Stimulated activated CD4-positive, alpha-beta T cell treated with anti-CD3 and anti-CD28 coated beads, Interleukin-12 subunit alpha, Interleukin-12 subunit beta, amount 100 ng/mL, for 48 hours (primary cell): ENCODE data around the gene AREG.

Source experiments
- DNase-seq, 3 donors: peaks; one replicate each; pipeline ENCODE4 v3.0.0-alpha.2; 2020; ENCODE audit warnings: low read depth in 2 of 3, low spot score in 1 of 3

AREG gene

GRCh38 chr4:74431113-74431826 lies 13.7 kb upstream of the AREG start:
- DNase-seq = no peak

GRCh38 chr4:74433043-74433442 lies 11.9 kb upstream of the AREG start:
- no peak for DNase-seq

- no peak for DNase-seq
Observed at GRCh38 chr4:74433541-74434172, 11.3 kb upstream of the AREG start.

- DNase-seq = no peak
Observed at GRCh38 chr4:74435296-74435695, 9.6 kb upstream of the AREG start.

GRCh38 chr4:74437866-74438265 lies 7.1 kb upstream of the AREG start:
- DNase-seq = no peak

- no peak for DNase-seq
Observed at GRCh38 chr4:74438661-74439060, 6.3 kb upstream of the AREG start.

- no peak for DNase-seq
Observed at GRCh38 chr4:74439952-74440351, 5.0 kb upstream of the AREG start.

GRCh38 chr4:74440356-74440755 lies 4.6 kb upstream of the AREG start:
- DNase-seq = no peak

GRCh38 chr4:74441744-74442143 lies 3.2 kb upstream of the AREG start:
- DNase-seq = no peak

GRCh38 chr4:74446193-74446868 lies 1.4 kb downstream of the AREG start:
- DNase-seq = no peak

GRCh38 chr4:74446896-74447295 lies 2.0 kb downstream of the AREG start:
- no peak for DNase-seq

- DNase-seq = no peak
Observed at GRCh38 chr4:74447636-74448233, 2.8 kb downstream of the AREG start.

- DNase-seq = no peak
Observed at GRCh38 chr4:74449571-74450297, 4.8 kb downstream of the AREG start.

- no peak for DNase-seq
Observed at GRCh38 chr4:74450298-74450683, 5.4 kb downstream of the AREG start.

- DNase-seq = no peak
Observed at GRCh38 chr4:74451214-74451661, 6.3 kb downstream of the AREG start.

- DNase-seq = no peak
Observed at GRCh38 chr4:74453037-74453635, 8.2 kb downstream of the AREG start.

GRCh38 chr4:74453829-74454742 lies 9.2 kb downstream of the AREG start:
- no peak for DNase-seq

- DNase-seq = no peak
Observed at GRCh38 chr4:74455361-74456055, 10.6 kb downstream of the AREG start.

- no peak for DNase-seq
Observed at GRCh38 chr4:74456056-74456744, 11.3 kb downstream of the AREG start.
